ENCODE data around the gene EEF2.
"Not testable (repeated sequence)": the region's sequence is repeated elsewhere in the genome, so short reads cannot be mapped to it uniquely, and the experiment has no call there.

EEF2 gene

DNA sequence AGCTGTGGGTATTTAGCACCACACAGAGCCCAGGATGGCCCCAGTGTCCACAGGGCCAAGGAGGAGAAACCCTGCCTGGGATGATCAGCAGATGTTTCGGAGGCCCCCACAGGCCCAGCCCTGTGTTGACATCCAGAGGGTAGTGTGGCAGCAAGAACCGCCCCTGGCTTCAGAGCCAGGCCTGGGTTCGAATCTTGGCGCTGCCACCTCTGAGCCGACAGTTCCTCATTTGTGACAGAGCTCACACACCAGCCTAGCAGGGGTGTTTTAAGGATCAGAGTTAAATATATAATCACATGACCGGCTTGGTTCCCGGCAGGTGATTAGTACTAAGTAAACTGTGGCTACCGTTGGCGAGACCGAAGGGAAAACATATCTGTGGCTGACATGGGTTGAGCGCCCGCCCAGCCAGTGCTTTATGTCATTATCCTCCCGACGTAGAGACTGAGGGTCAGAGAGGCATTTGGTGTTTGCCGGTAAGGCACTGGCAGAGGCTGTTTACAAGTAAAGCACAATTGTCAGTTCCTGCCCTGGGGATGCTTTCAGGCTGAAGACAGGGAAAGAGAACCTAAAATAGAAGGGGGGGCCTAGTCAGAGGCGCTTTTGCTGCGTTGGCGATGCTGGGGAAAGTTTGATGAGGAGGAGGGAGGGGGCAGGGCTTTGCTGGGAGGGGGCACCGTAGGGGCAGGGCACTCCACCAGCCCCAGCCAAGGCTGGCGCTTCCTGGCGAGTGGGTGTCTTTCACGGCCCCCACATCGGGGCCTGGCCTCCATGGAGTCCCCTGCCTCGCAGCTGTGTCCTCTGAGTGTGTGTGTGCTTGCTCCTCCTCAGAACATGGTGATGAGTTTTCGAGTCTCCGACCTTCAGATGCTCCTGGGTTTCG, 27.1 kb upstream of the EEF2 start:
- TF ChIP-seq, protein P1, sequence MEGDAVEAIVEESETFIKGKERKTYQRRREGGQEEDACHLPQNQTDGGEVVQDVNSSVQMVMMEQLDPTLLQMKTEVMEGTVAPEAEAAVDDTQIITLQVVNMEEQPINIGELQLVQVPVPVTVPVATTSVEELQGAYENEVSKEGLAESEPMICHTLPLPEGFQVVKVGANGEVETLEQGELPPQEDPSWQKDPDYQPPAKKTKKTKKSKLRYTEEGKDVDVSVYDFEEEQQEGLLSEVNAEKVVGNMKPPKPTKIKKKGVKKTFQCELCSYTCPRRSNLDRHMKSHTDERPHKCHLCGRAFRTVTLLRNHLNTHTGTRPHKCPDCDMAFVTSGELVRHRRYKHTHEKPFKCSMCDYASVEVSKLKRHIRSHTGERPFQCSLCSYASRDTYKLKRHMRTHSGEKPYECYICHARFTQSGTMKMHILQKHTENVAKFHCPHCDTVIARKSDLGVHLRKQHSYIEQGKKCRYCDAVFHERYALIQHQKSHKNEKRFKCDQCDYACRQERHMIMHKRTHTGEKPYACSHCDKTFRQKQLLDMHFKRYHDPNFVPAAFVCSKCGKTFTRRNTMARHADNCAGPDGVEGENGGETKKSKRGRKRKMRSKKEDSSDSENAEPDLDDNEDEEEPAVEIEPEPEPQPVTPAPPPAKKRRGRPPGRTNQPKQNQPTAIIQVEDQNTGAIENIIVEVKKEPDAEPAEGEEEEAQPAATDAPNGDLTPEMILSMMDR (IDR thresholded peaks at IDR 0.05) = no peak
- Mint-ChIP-seq H3K4me3 (peak overlapping the region; percentile 34), H3K4me1 (peaks cover 73% of the 10 kb centered on the region), H3K36me3 (ENCODE audit: low read depth) (peaks cover 9% of the 10 kb centered on the region), H3K27ac (peak overlapping the region; percentile 90), H3K27me3 (ENCODE audit: low read depth, poor library complexity) (no peaks in the 10 kb centered on the region), H3K9me3 (no peaks in the 10 kb centered on the region)
- no peak for DNase-seq

DNA sequence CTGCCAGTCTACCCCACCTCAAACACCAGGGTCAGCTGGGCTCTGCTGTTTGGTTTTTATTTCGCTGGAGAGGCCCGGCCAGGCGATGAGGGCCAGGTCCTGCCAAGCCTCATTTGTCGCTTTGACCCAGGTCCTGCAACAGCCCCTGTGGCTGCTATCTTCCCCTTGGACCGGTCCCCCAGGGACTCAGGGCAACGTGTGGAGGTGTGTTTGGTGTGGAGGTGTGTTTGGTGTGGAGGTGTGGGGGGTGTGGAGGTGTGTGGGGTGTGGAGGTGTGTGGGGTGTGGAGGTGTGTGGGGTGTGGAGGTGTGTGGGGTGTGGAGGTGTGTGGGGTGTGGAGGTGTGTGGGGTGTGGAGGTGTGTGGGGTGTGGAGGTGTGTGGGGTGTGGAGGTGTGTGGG, 26.2 kb upstream of the EEF2 start:
- Mint-ChIP-seq H3K4me3 (peak overlapping the region; percentile 79), H3K27ac (peak overlapping the region; percentile 79), H3K4me1 (peaks cover 70% of the 10 kb centered on the region)
- not testable (repeated sequence) for H3K36me3 Mint-ChIP-seq (ENCODE audit: low read depth); DNase-seq; H3K9me3 Mint-ChIP-seq; H3K27me3 Mint-ChIP-seq (ENCODE audit: low read depth, poor library complexity)

- TF ChIP-seq, protein P1 (IDR thresholded peaks at IDR 0.05) = no peak
- Mint-ChIP-seq H3K9me3 (no peaks in the 10 kb centered on the region), H3K36me3 (ENCODE audit: low read depth) (peaks cover 9% of the 10 kb centered on the region), H3K4me1 (peaks cover 63% of the 10 kb centered on the region), H3K27ac (no peak overlapping the region), H3K4me3 (peak overlapping the region; percentile 79), H3K27me3 (ENCODE audit: low read depth, poor library complexity) (no peaks in the 10 kb centered on the region)
- DNase-seq = no peak
Measured at GRCh38 chr19:4010808-4011110, 25.5 kb upstream of the EEF2 start.

- DNase-seq = no peak
- Mint-ChIP-seq H3K27ac (peak overlapping the region; percentile 94), H3K4me1 (peaks cover 59% of the 10 kb centered on the region), H3K27me3 (ENCODE audit: low read depth, poor library complexity) (peaks cover 2% of the 10 kb centered on the region), H3K9me3 (no peaks in the 10 kb centered on the region), H3K4me3 (peak overlapping the region; percentile 99), H3K36me3 (ENCODE audit: low read depth) (peaks cover 9% of the 10 kb centered on the region)
- TF ChIP-seq, protein P1 (IDR thresholded peaks at IDR 0.05) = no peak
Measured at GRCh38 chr19:4009990-4010807, 24.9 kb upstream of the EEF2 start.

- TF ChIP-seq, protein P1 (IDR thresholded peaks at IDR 0.05) = no peak
- DNase-seq = peak; percentile 67
- H3K9me3 Mint-ChIP-seq = no peaks in the 10 kb centered on the region
- peaks cover 6% of the 10 kb centered on the region for H3K36me3 Mint-ChIP-seq (ENCODE audit: low read depth)
- H3K27ac Mint-ChIP-seq = peak overlapping the region; percentile 94
- peak overlapping the region; percentile 99 for H3K4me3 Mint-ChIP-seq
- H3K27me3 Mint-ChIP-seq (ENCODE audit: low read depth, poor library complexity) = peaks cover 3% of the 10 kb centered on the region
- peaks cover 41% of the 10 kb centered on the region for H3K4me1 Mint-ChIP-seq
Measured at GRCh38 chr19:4007836-4008539, 22.7 kb upstream of the EEF2 start.
